Smooth muscle cell (in vitro differentiated cells): ENCODE results near the gene UBN1. TPM values are rescaled to one million over a fixed set of nuclear protein-coding genes. Genes with fewer than 3 reads are reported as not detected.

Source experiments
- DNase-seq: peaks from one replicate; lab custom pipeline; 2025; ENCODE audit not compliant: unreplicated experiment; lab: John Stamatoyannopoulos, UW
- H2AFZ ChIP-seq: fragments of 200-600 bp; sonication (generic); 2 replicates; pipeline ENCODE4 v1.6.0; 2016; ENCODE audit warnings: antibody characterized with exemption, low read depth, mild to moderate bottlenecking
- H3F3A ChIP-seq: fragments of 200-600 bp; sonication (generic); 2 replicates; pipeline ENCODE4 v1.6.0; 2017; ENCODE audit warnings: antibody characterized with exemption, low read depth
- H3K27ac ChIP-seq: fragments of 200-600 bp; sonication (generic); 2 replicates; pipeline ENCODE4 v1.5.1; 2016; ENCODE audit warnings: low read depth, mild to moderate bottlenecking
- H3K27me3 ChIP-seq: fragments of 200-600 bp; sonication (generic); 2 replicates; pipeline ENCODE4 v1.6.1; 2016; ENCODE audit warnings: low read depth, mild to moderate bottlenecking
- H3K36me3 ChIP-seq: fragments of 200-600 bp; sonication (generic); 2 replicates; pipeline ENCODE4 v1.5.1; 2016; ENCODE audit warnings: low read depth
- H3K4me1 ChIP-seq: fragments of 200-600 bp; sonication (generic); 2 replicates; pipeline ENCODE4 v1.5.1; 2016; ENCODE audit warnings: low read depth
- H3K4me2 ChIP-seq: fragments of 200-600 bp; sonication (generic); 2 replicates; pipeline ENCODE4 v1.6.0; 2016; ENCODE audit warnings: mild to moderate bottlenecking
- H3K4me3 ChIP-seq: fragments of 200-600 bp; sonication (generic); 2 replicates; pipeline ENCODE4 v1.5.1; 2016; ENCODE audit warnings: mild to moderate bottlenecking
- H3K79me2 ChIP-seq: fragments of 200-600 bp; sonication (generic); 2 replicates; pipeline ENCODE4 v1.6.0; 2016; ENCODE audit warnings: low read depth, mild to moderate bottlenecking
- H3K9ac ChIP-seq: fragments of 200-600 bp; sonication (generic); 2 replicates; pipeline ENCODE4 v1.6.0; 2016; ENCODE audit warnings: low read depth
- H3K9me3 ChIP-seq: fragments of 200-600 bp; sonication (generic); replicated peaks from 2 replicates; pipeline ENCODE4 v1.5.1; 2016; ENCODE audit warnings: low read depth
- H4K20me1 ChIP-seq: fragments of 200-600 bp; sonication (generic); 2 replicates; pipeline ENCODE4 v1.6.0; 2016; ENCODE audit warnings: low read depth
- WGBS: methylation state at CpG from one replicate; pipeline ENCODE4 v1.1.7; 2016; ENCODE audit warnings: low lambda C conversion rate; 5-methylcytosine and 5-hydroxymethylcytosine counted together
- polyA plus RNA-seq: library from polyadenylated mRNA; unstranded; fragments of >200 nt; fragmentation: Nextera tagmentation; extraction: Ambion mirVana; gene quantifications from 2 replicates; pipeline ENCODE4 v1.2.1, GENCODE V29; 2016
- total RNA-seq: library from RNA; depleted of rRNA; stranded (reverse); fragments of >200 nt; gene quantifications from 2 replicates; pipeline ENCODE4 v1.2.3, GENCODE V29; 2014
- TF ChIP-seq, protein P1 (sequence below): fragments of 200-600 bp; sonication (generic); IDR thresholded peaks from 2 replicates; pipeline ENCODE4 v1.5.1; 2017; ENCODE audit warnings: borderline replicate concordance, mild to moderate bottlenecking, antibody characterized with exemption; ENCODE audit not compliant: insufficient read depth, poor library complexity, severe bottlenecking

Gene UBN1, protein sequence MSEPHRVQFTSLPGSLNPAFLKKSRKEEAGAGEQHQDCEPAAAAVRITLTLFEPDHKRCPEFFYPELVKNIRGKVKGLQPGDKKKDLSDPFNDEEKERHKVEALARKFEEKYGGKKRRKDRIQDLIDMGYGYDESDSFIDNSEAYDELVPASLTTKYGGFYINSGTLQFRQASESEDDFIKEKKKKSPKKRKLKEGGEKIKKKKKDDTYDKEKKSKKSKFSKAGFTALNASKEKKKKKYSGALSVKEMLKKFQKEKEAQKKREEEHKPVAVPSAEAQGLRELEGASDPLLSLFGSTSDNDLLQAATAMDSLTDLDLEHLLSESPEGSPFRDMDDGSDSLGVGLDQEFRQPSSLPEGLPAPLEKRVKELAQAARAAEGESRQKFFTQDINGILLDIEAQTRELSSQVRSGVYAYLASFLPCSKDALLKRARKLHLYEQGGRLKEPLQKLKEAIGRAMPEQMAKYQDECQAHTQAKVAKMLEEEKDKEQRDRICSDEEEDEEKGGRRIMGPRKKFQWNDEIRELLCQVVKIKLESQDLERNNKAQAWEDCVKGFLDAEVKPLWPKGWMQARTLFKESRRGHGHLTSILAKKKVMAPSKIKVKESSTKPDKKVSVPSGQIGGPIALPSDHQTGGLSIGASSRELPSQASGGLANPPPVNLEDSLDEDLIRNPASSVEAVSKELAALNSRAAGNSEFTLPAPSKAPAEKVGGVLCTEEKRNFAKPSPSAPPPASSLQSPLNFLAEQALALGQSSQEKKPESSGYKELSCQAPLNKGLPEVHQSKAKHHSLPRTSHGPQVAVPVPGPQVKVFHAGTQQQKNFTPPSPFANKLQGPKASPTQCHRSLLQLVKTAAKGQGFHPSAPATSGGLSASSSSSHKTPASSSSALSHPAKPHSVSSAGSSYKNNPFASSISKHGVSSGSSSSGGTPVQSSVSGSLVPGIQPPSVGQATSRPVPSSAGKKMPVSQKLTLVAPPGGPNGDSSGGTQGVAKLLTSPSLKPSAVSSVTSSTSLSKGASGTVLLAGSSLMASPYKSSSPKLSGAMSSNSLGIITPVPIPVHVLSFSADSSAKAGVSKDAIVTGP (N-terminal part only)
- total RNA-seq (18.8 and 29.7 TPM in 2 replicates), polyA plus RNA-seq (16.2 and 23.4 TPM in 2 replicates)

DNA sequence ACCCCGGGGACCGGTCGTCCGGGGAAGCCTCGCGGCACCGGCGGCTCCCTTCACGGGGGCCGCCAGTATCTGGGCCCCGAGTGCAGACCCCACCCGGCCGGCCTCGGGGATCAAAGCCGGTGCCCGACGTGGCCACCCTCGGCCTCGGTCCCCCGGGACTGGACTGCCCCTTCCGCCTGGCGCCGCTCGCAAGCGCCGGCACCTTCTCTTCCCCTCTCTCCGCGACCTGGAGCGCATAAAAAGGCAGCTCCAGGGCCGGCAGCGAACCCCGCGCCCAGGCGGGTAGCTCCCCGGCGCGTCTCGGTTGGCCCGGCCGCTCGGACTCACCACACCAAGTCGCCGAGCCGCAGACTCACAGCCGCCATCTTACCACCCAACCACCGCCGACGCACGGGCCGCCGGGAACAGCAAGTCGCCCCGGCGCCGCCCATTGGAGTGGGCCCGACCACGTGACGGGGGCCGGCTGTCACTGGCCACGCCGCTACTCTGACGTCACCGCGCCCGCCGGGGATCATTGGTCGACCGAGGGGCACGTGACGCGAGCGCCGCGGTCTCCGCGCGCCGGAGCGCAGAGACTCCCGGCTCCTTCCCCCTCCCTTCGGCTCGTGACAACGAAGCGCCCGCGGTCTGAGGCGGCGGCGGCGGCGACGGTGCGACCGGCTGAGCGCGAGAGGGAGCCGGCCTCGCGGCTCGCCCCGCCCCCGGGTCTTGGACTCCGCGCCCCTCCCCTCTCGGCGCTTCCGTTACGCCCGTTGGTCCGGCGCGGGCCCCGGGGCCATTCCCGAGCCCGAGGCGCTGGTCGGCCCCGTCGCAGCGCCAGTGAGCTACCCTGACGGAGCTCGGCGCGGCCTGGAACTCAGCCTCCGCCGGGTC lies at the start of gene UBN1, which contains the start of gene GLYR1:
TSS of gene UBN1 (plus strand) at position 581 of the 873 bp plus-strand sequence. CDS start 5,437 bp downstream, outside the sequence.
TSS of gene GLYR1 (minus strand) at position 388 of the 873 bp plus-strand sequence. CDS start at position 365, 23 bp downstream.
- Histone ChIP-seq H4K20me1 (peaks cover 64% of the 10 kb centered on the region), H3F3A (peaks cover 5% of the 10 kb centered on the region)
- 1% methylated on average over 93 of the region's 126 CpGs for WGBS

DNA sequence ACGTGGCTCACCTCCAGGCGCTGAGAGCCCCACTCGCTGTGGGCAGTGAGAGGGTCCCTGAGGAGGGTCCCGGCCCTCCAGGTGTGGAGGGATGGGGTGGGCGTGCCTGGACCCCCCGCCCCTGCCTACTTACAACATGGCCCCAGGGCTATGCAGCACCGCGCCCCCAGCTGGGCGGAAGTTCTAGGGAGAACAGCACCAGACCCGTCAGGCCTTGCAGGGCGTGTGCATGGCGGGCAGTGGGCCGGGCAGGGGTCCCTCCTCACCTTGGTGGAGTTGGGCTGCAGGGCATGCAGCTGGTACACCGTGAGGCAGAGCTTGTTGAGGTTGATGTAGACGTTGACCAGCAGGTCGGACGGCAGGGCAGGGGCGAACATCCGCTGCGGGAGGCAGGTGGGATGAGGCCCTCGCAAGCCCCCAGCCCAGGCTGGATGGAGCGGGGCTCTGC lies 49.5 kb upstream of the UBN1 start:
- Histone ChIP-seq H3K36me3 (no peaks in the 10 kb centered on the region), H3K4me3 (no peak overlapping the region), H4K20me1 (no peaks in the 10 kb centered on the region), H3K4me1 (no peaks in the 10 kb centered on the region), H3K27me3 (no peaks in the 10 kb centered on the region), H3F3A (no peaks in the 10 kb centered on the region), H3K27ac (no peak overlapping the region), H3K79me2 (peaks cover 4% of the 10 kb centered on the region), H3K9me3 (no peaks in the 10 kb centered on the region), H3K4me2 (no peak overlapping the region), H2AFZ (no peak overlapping the region), H3K9ac (no peak overlapping the region)
- DNase-seq = no peak
- TF ChIP-seq, protein P1, sequence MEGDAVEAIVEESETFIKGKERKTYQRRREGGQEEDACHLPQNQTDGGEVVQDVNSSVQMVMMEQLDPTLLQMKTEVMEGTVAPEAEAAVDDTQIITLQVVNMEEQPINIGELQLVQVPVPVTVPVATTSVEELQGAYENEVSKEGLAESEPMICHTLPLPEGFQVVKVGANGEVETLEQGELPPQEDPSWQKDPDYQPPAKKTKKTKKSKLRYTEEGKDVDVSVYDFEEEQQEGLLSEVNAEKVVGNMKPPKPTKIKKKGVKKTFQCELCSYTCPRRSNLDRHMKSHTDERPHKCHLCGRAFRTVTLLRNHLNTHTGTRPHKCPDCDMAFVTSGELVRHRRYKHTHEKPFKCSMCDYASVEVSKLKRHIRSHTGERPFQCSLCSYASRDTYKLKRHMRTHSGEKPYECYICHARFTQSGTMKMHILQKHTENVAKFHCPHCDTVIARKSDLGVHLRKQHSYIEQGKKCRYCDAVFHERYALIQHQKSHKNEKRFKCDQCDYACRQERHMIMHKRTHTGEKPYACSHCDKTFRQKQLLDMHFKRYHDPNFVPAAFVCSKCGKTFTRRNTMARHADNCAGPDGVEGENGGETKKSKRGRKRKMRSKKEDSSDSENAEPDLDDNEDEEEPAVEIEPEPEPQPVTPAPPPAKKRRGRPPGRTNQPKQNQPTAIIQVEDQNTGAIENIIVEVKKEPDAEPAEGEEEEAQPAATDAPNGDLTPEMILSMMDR = no peak
- 94% methylated on average over 21 of the region's 22 CpGs for WGBS

More for the DNA sequence above, at the start of gene UBN1, which contains the start of gene GLYR1:
- peak within 1 kb of the TSS; percentile 94 for H3K4me2 ChIP-seq
- H2AFZ ChIP-seq = peak within 1 kb of the TSS; percentile 91
- peaks cover 29% of the 10 kb centered on the region for H3K4me1 ChIP-seq
- TF ChIP-seq, protein P1 = no peak
- no peaks in the 10 kb centered on the region for H3K27me3 ChIP-seq
- peak within 1 kb of the TSS; percentile 92 for H3K27ac ChIP-seq
- DNase-seq = peak; percentile 97
- peak within 1 kb of the TSS; percentile 82 for H3K4me3 ChIP-seq
- peaks cover 74% of the 10 kb centered on the region for H3K79me2 ChIP-seq
- H3K9me3 ChIP-seq = no peaks in the 10 kb centered on the region
- H3K36me3 ChIP-seq = peaks cover 12% of the 10 kb centered on the region
- H3K9ac ChIP-seq = peak within 1 kb of the TSS; percentile 94

DNA sequence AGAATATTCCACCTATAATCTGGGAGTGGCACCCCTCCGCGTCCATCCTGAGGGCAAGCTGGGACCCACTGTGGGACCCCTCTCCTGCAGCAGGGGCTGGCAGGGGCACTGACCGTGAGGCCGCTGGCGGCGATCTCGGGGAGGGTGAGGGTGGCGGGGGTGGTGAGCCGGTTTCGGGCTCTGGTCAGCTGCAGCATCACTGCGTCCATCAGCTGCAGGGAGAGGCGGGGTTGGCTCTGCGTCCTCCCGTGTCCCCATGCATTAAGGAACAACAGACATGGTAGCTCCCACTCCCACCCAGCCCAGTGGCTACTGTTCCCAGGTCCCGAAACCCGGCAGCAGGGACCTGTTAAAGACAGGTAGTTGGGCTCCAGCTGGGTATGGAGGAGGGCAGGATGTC lies 48.8 kb upstream of the UBN1 start:
- no peak for DNase-seq
- Histone ChIP-seq H2AFZ (no peak overlapping the region), H3K4me1 (peaks cover 5% of the 10 kb centered on the region), H3K4me2 (no peak overlapping the region), H3F3A (peaks cover 5% of the 10 kb centered on the region), H3K36me3 (no peaks in the 10 kb centered on the region), H3K79me2 (peaks cover 4% of the 10 kb centered on the region), H3K9ac (no peak overlapping the region), H4K20me1 (no peaks in the 10 kb centered on the region), H3K9me3 (no peaks in the 10 kb centered on the region), H3K4me3 (no peak overlapping the region), H3K27ac (no peak overlapping the region), H3K27me3 (no peaks in the 10 kb centered on the region)
- TF ChIP-seq, protein P1 = no peak
- 97% methylated on average over 16 of the region's 16 CpGs for WGBS
